Measurements from ENCODE around the gene TMEM185B.
A peak's percentile ranks its signal among the peaks of the same experiment; 100 is the strongest.

The TMEM185B gene

GRCh38 chr2:120179396-120179795 lies 43.8 kb downstream of the TMEM185B start:
- TF ChIP-seq NFIC (IDR thresholded peaks at IDR 0.05): no peak
- no peak for TF ChIP-seq FOXM1 (IDR thresholded peaks at IDR 0.05; ENCODE audit: borderline replicate concordance, low read depth)
- no peak for TF ChIP-seq CEBPB (IDR thresholded peaks at IDR 0.05)
- no peak for TF ChIP-seq EGR1 (IDR thresholded peaks at IDR 0.05)
- no peak for TF ChIP-seq TAF1 (IDR thresholded peaks at IDR 0.05; ENCODE audit: low read depth)
- TF ChIP-seq YY1 (IDR thresholded peaks at IDR 0.05; ENCODE audit: low read depth): no peak
- TF ChIP-seq ZBTB7A (IDR thresholded peaks at IDR 0.05; ENCODE audit: low read depth): no peak

- TF ChIP-seq YY1 (IDR thresholded peaks at IDR 0.05; ENCODE audit: low read depth): no peak
- TF ChIP-seq EGR1 (IDR thresholded peaks at IDR 0.05): no peak
- no peak for TF ChIP-seq TEAD4 (IDR thresholded peaks at IDR 0.05)
- no peak for TF ChIP-seq FOXM1 (IDR thresholded peaks at IDR 0.05; ENCODE audit: borderline replicate concordance, low read depth)
- TF ChIP-seq MAX (IDR thresholded peaks at IDR 0.05): no peak
- TF ChIP-seq CREB1 (IDR thresholded peaks at IDR 0.05; ENCODE audit: low read depth): no peak
- TF ChIP-seq USF1 (IDR thresholded peaks at IDR 0.05): no peak
- no peak for TF ChIP-seq CEBPB (IDR thresholded peaks at IDR 0.05)
- TF ChIP-seq EP300 (IDR thresholded peaks at IDR 0.05; ENCODE audit: borderline replicate concordance): no peak
- TF ChIP-seq NFIC (IDR thresholded peaks at IDR 0.05): no peak
- no peak for TF ChIP-seq ZBTB7A (IDR thresholded peaks at IDR 0.05; ENCODE audit: low read depth)
- no peak for TF ChIP-seq TCF12 (IDR thresholded peaks at IDR 0.05; ENCODE audit: low read depth)
- no peak for TF ChIP-seq REST (IDR thresholded peaks at IDR 0.05; ENCODE audit: low read depth)
- no peak for TF ChIP-seq RAD21 (IDR thresholded peaks at IDR 0.05; ENCODE audit: low read depth)
- TF ChIP-seq TAF1 (IDR thresholded peaks at IDR 0.05; ENCODE audit: low read depth): no peak
Observed at GRCh38 chr2:120177973-120178372, 45.2 kb downstream of the TMEM185B start.

- no peak for TF ChIP-seq MAX (IDR thresholded peaks at IDR 0.05)
- TF ChIP-seq FOXM1 (IDR thresholded peaks at IDR 0.05; ENCODE audit: borderline replicate concordance, low read depth): no peak
Observed at GRCh38 chr2:120177001-120177621, 46.1 kb downstream of the TMEM185B start.

GRCh38 chr2:120176526-120176925 lies 46.7 kb downstream of the TMEM185B start:
- TF ChIP-seq FOXM1 (IDR thresholded peaks at IDR 0.05; ENCODE audit: borderline replicate concordance, low read depth): no peak
- TF ChIP-seq TEAD4 (IDR thresholded peaks at IDR 0.05): no peak
- TF ChIP-seq EP300 (IDR thresholded peaks at IDR 0.05; ENCODE audit: borderline replicate concordance): no peak
- no peak for TF ChIP-seq TAF1 (IDR thresholded peaks at IDR 0.05; ENCODE audit: low read depth)
- TF ChIP-seq YY1 (IDR thresholded peaks at IDR 0.05; ENCODE audit: low read depth): no peak

GRCh38 chr2:120174963-120175581 lies 48.1 kb downstream of the TMEM185B start:
- no peak for TF ChIP-seq YY1 (IDR thresholded peaks at IDR 0.05; ENCODE audit: low read depth)
- no peak for TF ChIP-seq NFIC (IDR thresholded peaks at IDR 0.05)
- peak; percentile 76 for TF ChIP-seq RAD21 (IDR thresholded peaks at IDR 0.05; ENCODE audit: low read depth)
- TF ChIP-seq MAX (IDR thresholded peaks at IDR 0.05): no peak
- TF ChIP-seq USF1 (IDR thresholded peaks at IDR 0.05): no peak

Data from Ishikawa (cell line).